ENCODE measurements around the gene CHMP1B.

DNA sequence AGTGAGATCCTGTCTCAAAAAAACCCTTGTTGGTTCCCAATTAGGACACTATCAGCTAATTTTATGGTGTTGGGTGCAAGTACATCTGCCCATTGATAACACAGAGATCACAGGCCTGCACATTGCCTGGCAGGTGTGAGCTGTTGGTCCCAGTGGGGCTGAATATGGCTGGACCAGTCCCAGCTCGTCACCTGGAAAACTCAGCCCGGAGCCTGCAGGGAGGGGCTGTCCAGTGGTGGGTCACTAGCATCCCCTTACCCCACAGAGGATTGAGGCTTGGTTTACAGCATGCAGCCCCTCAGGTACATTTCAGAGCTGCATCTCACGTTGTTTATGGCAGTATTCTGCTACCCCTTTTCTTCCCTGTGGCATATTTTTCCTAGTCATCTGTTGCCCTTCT is 40.8 kb upstream of the CHMP1B start:
- TF ChIP-seq, protein P1, sequence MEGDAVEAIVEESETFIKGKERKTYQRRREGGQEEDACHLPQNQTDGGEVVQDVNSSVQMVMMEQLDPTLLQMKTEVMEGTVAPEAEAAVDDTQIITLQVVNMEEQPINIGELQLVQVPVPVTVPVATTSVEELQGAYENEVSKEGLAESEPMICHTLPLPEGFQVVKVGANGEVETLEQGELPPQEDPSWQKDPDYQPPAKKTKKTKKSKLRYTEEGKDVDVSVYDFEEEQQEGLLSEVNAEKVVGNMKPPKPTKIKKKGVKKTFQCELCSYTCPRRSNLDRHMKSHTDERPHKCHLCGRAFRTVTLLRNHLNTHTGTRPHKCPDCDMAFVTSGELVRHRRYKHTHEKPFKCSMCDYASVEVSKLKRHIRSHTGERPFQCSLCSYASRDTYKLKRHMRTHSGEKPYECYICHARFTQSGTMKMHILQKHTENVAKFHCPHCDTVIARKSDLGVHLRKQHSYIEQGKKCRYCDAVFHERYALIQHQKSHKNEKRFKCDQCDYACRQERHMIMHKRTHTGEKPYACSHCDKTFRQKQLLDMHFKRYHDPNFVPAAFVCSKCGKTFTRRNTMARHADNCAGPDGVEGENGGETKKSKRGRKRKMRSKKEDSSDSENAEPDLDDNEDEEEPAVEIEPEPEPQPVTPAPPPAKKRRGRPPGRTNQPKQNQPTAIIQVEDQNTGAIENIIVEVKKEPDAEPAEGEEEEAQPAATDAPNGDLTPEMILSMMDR (IDR thresholded peaks at IDR 0.05) = no peak
- TF ChIP-seq POLR2A (IDR thresholded peaks at IDR 0.05) = no peak
